Keratinocyte (primary cell): ENCODE results near the gene TM9SF1. TPM values are rescaled to one million over a fixed set of nuclear protein-coding genes. Genes with fewer than 3 reads are reported as not detected.
A peak's percentile ranks its signal among the peaks of the same experiment; 100 is the strongest.

Experiments
- DNase-seq: peaks from one replicate; pipeline ENCODE4 v3.0.0-alpha.2; 2011; ENCODE audit warnings: low read depth, missing footprints, low spot score
- FAIRE-seq: peaks from 2 replicates; lab custom pipeline; 2011; peaks lifted over from hg19 to GRCh38; lab: Jason Lieb, UNC
- H2AFZ ChIP-seq: 2 replicates; pipeline ENCODE4 v1.6.0; 2012; ENCODE audit warnings: low read length, control low read depth, inconsistent platforms; ENCODE audit not compliant: control insufficient read depth
- H3K27ac ChIP-seq: 2 replicates; pipeline ENCODE4 v1.5.1; 2011; ENCODE audit warnings: low read length; ENCODE audit not compliant: control insufficient read depth, insufficient read depth
- H3K27me3 ChIP-seq: 3 replicates; pipeline ENCODE4 v1.6.0; 2011; ENCODE audit warnings: low read length; ENCODE audit not compliant: control insufficient read depth, insufficient read depth; ENCODE audit errors: extremely low read depth
- H3K36me3 ChIP-seq, 2 experiments: 2 replicates in 1 of 2; 3 replicates in 1 of 2; pipeline ENCODE4 v1.5.1; 2011; ENCODE audit warnings: low read length in 2 of 2, mild to moderate bottlenecking in 1 of 2; ENCODE audit not compliant: control insufficient read depth in 2 of 2, insufficient read depth in 2 of 2; ENCODE audit errors: extremely low read depth in 1 of 2
- H3K4me1 ChIP-seq: 3 replicates; pipeline ENCODE4 v1.5.1; 2011; ENCODE audit warnings: low read length; ENCODE audit not compliant: control insufficient read depth, insufficient read depth; ENCODE audit errors: extremely low read depth
- H3K4me2 ChIP-seq: 3 replicates; pipeline ENCODE4 v1.6.0; 2011; ENCODE audit warnings: low read depth, low read length; ENCODE audit not compliant: control insufficient read depth, insufficient read depth; ENCODE audit errors: extremely low read depth
- H3K4me3 ChIP-seq, 3 experiments: fragments of 200-600 bp in 1 of 3; sonication (generic) in 1 of 3; 2 replicates in 2 of 3; 3 replicates in 1 of 3; pipeline ENCODE4 v1.5.1; 2011 to 2016; ENCODE audit warnings: low read length in 3 of 3, mild to moderate bottlenecking in 3 of 3, control low read depth in 2 of 3, inconsistent platforms in 1 of 3, low read depth in 1 of 3, mixed read lengths in 1 of 3, mixed run types in 1 of 3, moderate library complexity in 1 of 3; ENCODE audit not compliant: control insufficient read depth in 2 of 3, insufficient read depth in 2 of 3; ENCODE audit errors: extremely low read depth in 1 of 3
- H3K79me2 ChIP-seq: 2 replicates; pipeline ENCODE4 v1.6.0; 2012; ENCODE audit warnings: low read length; ENCODE audit not compliant: control insufficient read depth, insufficient read depth
- H3K9ac ChIP-seq: 3 replicates; pipeline ENCODE4 v1.6.0; 2011; ENCODE audit warnings: low read length; ENCODE audit not compliant: control insufficient read depth, insufficient read depth; ENCODE audit errors: extremely low read depth
- H3K9me1 ChIP-seq: 3 replicates; pipeline ENCODE4 v1.6.0; 2011; ENCODE audit warnings: low read length; ENCODE audit not compliant: control insufficient read depth, insufficient read depth; ENCODE audit errors: extremely low read depth
- H3K9me3 ChIP-seq: 2 replicates; pipeline ENCODE4 v1.5.1; 2012; ENCODE audit warnings: low read depth, low read length; ENCODE audit not compliant: control insufficient read depth
- H4K20me1 ChIP-seq: 3 replicates; pipeline ENCODE4 v1.6.0; 2011; ENCODE audit warnings: low read length; ENCODE audit not compliant: control insufficient read depth, insufficient read depth; ENCODE audit errors: extremely low read depth
- CTCF ChIP-seq, 3 experiments: IDR thresholded peaks in 1 of 3; conservative IDR thresholded peaks in 1 of 3; optimal IDR thresholded peaks in 1 of 3; 2 replicates in 2 of 3; 3 replicates in 1 of 3; pipeline versions ENCODE3 to v1.5.1; 2011; ENCODE audit warnings: low read length in 3 of 3, mild to moderate bottlenecking in 3 of 3, moderate library complexity in 2 of 3, control low read depth in 1 of 3, inconsistent platforms in 1 of 3; ENCODE audit not compliant: insufficient read depth in 2 of 3; ENCODE audit errors: extremely low read depth in 1 of 3
- EZH2 ChIP-seq: IDR thresholded peaks from one replicate; pipeline ENCODE4 v1.6.1; 2012; ENCODE audit warnings: inconsistent platforms, mild to moderate bottlenecking, low read length, moderate library complexity
- dilution Hi-C: fragments of 300-500 bp; cut with MboI; formaldehyde crosslinking; loops from one replicate; pipeline ENCODE4 v1.7.0; 2020; ENCODE audit warnings: low sequenced_read_pairs; ENCODE audit not compliant: extremely low pct_ligation_motif_present
- polyA minus RNA-seq, 3 experiments: library from RNA; depleted of rRNA, polyadenylated mRNA; stranded (reverse); fragments of >200 nt; gene quantifications; 1 replicate in 1 of 3; 2 replicates in 1 of 3; 3 replicates in 1 of 3; pipeline ENCODE4 v1.2.3, GENCODE V29; 2011
- polyA plus RNA-seq, 5 experiments: library from polyadenylated mRNA; depleted of rRNA in 3 of 5; stranded (reverse) in 3 of 5; stranded (forward) in 1 of 5; unstranded in 1 of 5; fragments of >200 nt; gene quantifications; 1 replicate in 1 of 5; 2 replicates in 3 of 5; 3 replicates in 1 of 5; pipeline versions ENCODE4 v1.2.1 to v1.2.3, GENCODE V29; 2011 to 2012; ENCODE audit warnings: missing spikeins in 2 of 5, low read depth in 1 of 5, low replicate concordance in 1 of 5

Gene TM9SF1
- polyA plus RNA-seq, result 19.2 to 56.6 TPM (median 38.2 TPM) in 3 replicates
- 20.2 TPM for polyA plus RNA-seq (2011; ENCODE audit: low read depth)
- 25.2 and 25.7 TPM in 2 replicates for polyA plus RNA-seq (2011; cell fraction: cytosol; rRNA removed)
- 76.6 and 83.5 TPM in 2 replicates for polyA plus RNA-seq (2011; cell fraction: nucleus; rRNA removed)
- polyA plus RNA-seq (2012; ENCODE audit: low replicate concordance), result 25.2 and 41.7 TPM in 2 replicates
- polyA minus RNA-seq, result 41.6 to 74.3 TPM (median 54.7 TPM) in 3 replicates
- polyA minus RNA-seq (2011; cell fraction: cytosol; rRNA and poly(A)+ RNA removed), result 28.0 TPM
- 45.9 and 54.1 TPM in 2 replicates for polyA minus RNA-seq (2011; cell fraction: nucleus; rRNA and poly(A)+ RNA removed)

- dilution Hi-C loops, result no loop called here
- Histone ChIP-seq H3K9me1 (no peaks in the 10 kb centered on the region), H3K9ac (peak within 1 kb of the TSS; percentile 98), H3K4me1 (peaks cover 15% of the 10 kb centered on the region), H3K27ac (peak within 1 kb of the TSS; percentile 96), H3K27me3 (no peaks in the 10 kb centered on the region), H3K79me2 (peaks cover 48% of the 10 kb centered on the region), H3K4me2 (peak within 1 kb of the TSS; percentile 98), H2AFZ (peak within 1 kb of the TSS; percentile 90), H3K36me3 (peaks cover 8 to 17% of the 10 kb centered on the region in 2 experiments), H3K9me3 (no peaks in the 10 kb centered on the region), H4K20me1 (no peaks in the 10 kb centered on the region), H3K4me3 (peak within 1 kb of the TSS; percentile 83 to 98 (median 96))
- FAIRE-seq, result no peak
- no peak for TF ChIP-seq CTCF (optimal IDR thresholded peaks at IDR 0.05 in 1 of 3, IDR thresholded peaks at IDR 0.05 in 1 of 3, conservative IDR thresholded peaks at IDR 0.05 in 1 of 3; ENCODE audit: extremely low read depth in 1 of 3, insufficient read depth in 2 of 3, low read length in 3 of 3)
- TF ChIP-seq EZH2, result no peak
- DNase-seq, result peak; percentile 30
Measured at GRCh38 chr14:24195186-24196070, at the start of gene TM9SF1. TM9SF1 (minus strand) TSS chr14:24195441; CDS start chr14:24195019, 422 bp downstream.

GRCh38 chr14:24243336-24243836 lies 48.1 kb upstream of the TM9SF1 start:
- Histone ChIP-seq H3K9me1 (no peaks in the 10 kb centered on the region), H3K36me3 (peaks cover 10 to 25% of the 10 kb centered on the region in 2 experiments), H3K4me3 (peak overlapping the region; percentile 34 to 73 (median 60)), H3K79me2 (peaks cover 19% of the 10 kb centered on the region), H3K9me3 (no peaks in the 10 kb centered on the region), H3K4me2 (peak overlapping the region; percentile 96), H3K27ac (peak overlapping the region; percentile 97), H3K27me3 (no peaks in the 10 kb centered on the region), H3K4me1 (peaks cover 37% of the 10 kb centered on the region), H3K9ac (peak overlapping the region; percentile 88), H2AFZ (no peak overlapping the region), H4K20me1 (no peaks in the 10 kb centered on the region)
- DNase-seq, result no peak
- no peak for FAIRE-seq
- dilution Hi-C loops, result no loop called here
- TF ChIP-seq CTCF (optimal IDR thresholded peaks at IDR 0.05 in 1 of 3, IDR thresholded peaks at IDR 0.05 in 1 of 3, conservative IDR thresholded peaks at IDR 0.05 in 1 of 3; ENCODE audit: extremely low read depth in 1 of 3, insufficient read depth in 2 of 3, low read length in 3 of 3), result no peak
- TF ChIP-seq EZH2, result no peak
